PC-3 (cell line): ENCODE results near the gene SPNS3. TPM values are rescaled to one million over a fixed set of nuclear protein-coding genes. Genes with fewer than 3 reads are reported as not detected.

ENCODE experiments used
- ATAC-seq: fragments of 200-7000 bp; cut with Tn5 transposase; 2 replicates; pipeline ENCODE4 v1.9.1; 2020; ENCODE audit warnings: mild to moderate bottlenecking, moderate library complexity
- BruUV-seq: library from RNA; stranded (reverse); fragments of 400-500 nt; replicated peaks from 2 replicates; lab custom pipeline; 2021; lab: Mats Ljungman, UMichigan
- CTCF ChIA-PET: fragments of 300-600 bp; sonication (Branson Sonifier 250); formaldehyde crosslinking; loops from one replicate; lab custom pipeline; 2022; ENCODE audit warnings: antibody characterized with exemption; lab: Charles Lee
- POLR2A ChIA-PET: fragments of 300-600 bp; sonication (Branson Sonifier 250); formaldehyde crosslinking; loops from one replicate; lab custom pipeline; 2022; ENCODE audit warnings: antibody characterized with exemption; ENCODE audit not compliant: unreplicated experiment; lab: Charles Lee
- DNase-seq: peaks from one replicate; pipeline ENCODE4 v3.0.0-alpha.2; 2015
- H2AFZ ChIP-seq: fragments of 300-600 bp; sonication (generic); 2 replicates; pipeline ENCODE4 v1.6.0; 2016; ENCODE audit warnings: antibody characterized with exemption, low read length
- H3F3A ChIP-seq: fragments of 300-600 bp; sonication (generic); one replicate; pipeline ENCODE4 v1.6.0; 2017; ENCODE audit warnings: antibody characterized with exemption, low read length, control low read depth, mild to moderate bottlenecking; ENCODE audit not compliant: unreplicated experiment
- H3K27ac ChIP-seq: fragments of 300-600 bp; sonication (generic); 2 replicates; pipeline ENCODE4 v1.5.1; 2016; ENCODE audit warnings: mild to moderate bottlenecking, low read length
- H3K27me3 ChIP-seq: fragments of 300-600 bp; sonication (generic); 2 replicates; pipeline ENCODE4 v1.6.1; 2016; ENCODE audit warnings: low read length, mixed read lengths
- H3K36me3 ChIP-seq: fragments of 300-600 bp; sonication (generic); 2 replicates; pipeline ENCODE4 v1.6.1; 2016; ENCODE audit warnings: low read depth, mixed run types, low read length, mixed read lengths
- H3K4me1 ChIP-seq: fragments of 300-600 bp; sonication (generic); 2 replicates; pipeline ENCODE4 v1.5.1; 2016; ENCODE audit warnings: low read length; ENCODE audit not compliant: insufficient read depth
- H3K4me2 ChIP-seq: fragments of 300-600 bp; sonication (generic); 2 replicates; pipeline ENCODE4 v1.6.0; 2016; ENCODE audit warnings: low read length
- H3K4me3 ChIP-seq: fragments of 300-600 bp; sonication (generic); 2 replicates; pipeline ENCODE4 v1.5.1; 2016; ENCODE audit warnings: mild to moderate bottlenecking, low read length, mixed read lengths
- H3K79me2 ChIP-seq: fragments of 300-600 bp; sonication (generic); 2 replicates; pipeline ENCODE4 v1.6.1; 2017; ENCODE audit warnings: low read length, mixed read lengths
- H3K9ac ChIP-seq: fragments of 300-600 bp; sonication (generic); 2 replicates; pipeline ENCODE4 v1.6.0; 2016; ENCODE audit warnings: mild to moderate bottlenecking, low read length
- H3K9me2 ChIP-seq: fragments of 300-600 bp; sonication (generic); replicated peaks from 2 replicates; pipeline ENCODE4 v1.6.1; 2016; ENCODE audit warnings: mixed run types, low read length, mixed read lengths
- H3K9me3 ChIP-seq: fragments of 300-600 bp; sonication (generic); 2 replicates; pipeline ENCODE4 v1.6.1; 2016; ENCODE audit warnings: low read length, mixed read lengths
- H4K20me1 ChIP-seq: fragments of 300-600 bp; sonication (generic); 2 replicates; pipeline ENCODE4 v1.6.1; 2016; ENCODE audit warnings: low read length, mixed read lengths
- CTCF ChIP-seq: fragments of 300-600 bp; sonication (generic); conservative IDR thresholded peaks from 2 replicates; pipeline ENCODE4 v1.5.1; 2017; ENCODE audit warnings: antibody characterized with exemption, low read depth, mild to moderate bottlenecking, low read length
- EZH2 ChIP-seq: fragments of 300-600 bp; sonication (generic); IDR thresholded peaks from one replicate; pipeline ENCODE4 v1.6.1; 2017; ENCODE audit warnings: antibody characterized with exemption, mild to moderate bottlenecking, low read length; ENCODE audit not compliant: unreplicated experiment
- EZH2phosphoT487 ChIP-seq: fragments of 300-600 bp; sonication (generic); IDR thresholded peaks from 2 replicates; pipeline ENCODE4 v1.6.1; 2018; ENCODE audit warnings: mild to moderate bottlenecking, antibody characterized with exemption, low read length, borderline replicate concordance
- intact Hi-C: fragments of 100-400 bp; cut with micrococcal nuclease; formaldehyde crosslinking; loops from 2 replicates; pipeline ENCODE4 v1.9.0; 2023
- total RNA-seq: library from RNA; depleted of rRNA; stranded (reverse); fragments of >200 nt; gene quantifications from 2 replicates; pipeline ENCODE4 v1.2.3, GENCODE V29; 2014

SPNS3 gene
- total RNA-seq, 1 experiment from 2014 or later: 0.69 TPM

DNA sequence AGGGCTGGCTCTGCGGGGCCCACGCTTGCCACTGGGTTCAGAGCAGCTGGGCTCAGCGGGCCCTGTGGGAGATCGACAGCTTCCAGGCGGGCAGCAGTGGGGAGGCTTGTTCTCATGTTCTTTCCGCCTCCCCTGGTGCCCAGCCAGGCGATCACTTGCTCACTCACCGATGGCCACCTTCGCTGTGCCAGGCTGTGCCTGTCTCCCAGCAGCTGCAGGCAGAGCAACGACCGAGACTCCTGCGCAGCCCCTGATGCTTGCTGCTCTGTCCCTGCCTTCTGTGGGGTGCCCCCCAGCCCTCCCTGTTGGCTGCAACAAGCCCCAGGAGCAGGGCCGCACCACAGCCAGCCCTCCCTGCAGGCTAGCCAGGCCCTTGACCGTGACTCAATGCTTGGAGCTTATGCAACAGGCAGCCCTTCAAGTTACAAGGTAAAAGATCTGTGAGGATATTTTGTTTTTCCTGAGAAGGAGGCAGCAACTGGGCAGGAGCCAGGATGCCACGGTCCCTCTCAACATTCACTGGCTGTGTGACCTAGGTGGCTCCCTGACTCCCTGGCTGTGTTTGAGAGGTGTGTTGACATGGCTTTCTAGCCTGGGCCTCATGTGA is 55.4 kb downstream of the SPNS3 start:
- H3K4me1 ChIP-seq: peaks cover 8% of the 10 kb centered on the region
- no peak overlapping the region for H2AFZ ChIP-seq
- no TSS peak for BruUV-seq
- no peak overlapping the region for H3K27ac ChIP-seq
- H3K79me2 ChIP-seq: no peaks in the 10 kb centered on the region
- no peak overlapping the region for H3K9ac ChIP-seq
- no peaks in the 10 kb centered on the region for H3K9me2 ChIP-seq
- no peak overlapping the region for H3K4me3 ChIP-seq
- H3K9me3 ChIP-seq: no peaks in the 10 kb centered on the region
- CTCF ChIA-PET: no interaction called here
- no peak for DNase-seq
- POLR2A ChIA-PET: no interaction called here
- intact Hi-C loops: no loop called here
- H3K36me3 ChIP-seq: no peaks in the 10 kb centered on the region
- no peaks in the 10 kb centered on the region for H3K27me3 ChIP-seq
- no peak for ATAC-seq
- TF ChIP-seq EZH2phosphoT487 (no peak), EZH2 (no peak), CTCF (no peak)
- no peaks in the 10 kb centered on the region for H4K20me1 ChIP-seq
- no peak overlapping the region for H3K4me2 ChIP-seq
- H3F3A ChIP-seq: no peaks in the 10 kb centered on the region

DNA sequence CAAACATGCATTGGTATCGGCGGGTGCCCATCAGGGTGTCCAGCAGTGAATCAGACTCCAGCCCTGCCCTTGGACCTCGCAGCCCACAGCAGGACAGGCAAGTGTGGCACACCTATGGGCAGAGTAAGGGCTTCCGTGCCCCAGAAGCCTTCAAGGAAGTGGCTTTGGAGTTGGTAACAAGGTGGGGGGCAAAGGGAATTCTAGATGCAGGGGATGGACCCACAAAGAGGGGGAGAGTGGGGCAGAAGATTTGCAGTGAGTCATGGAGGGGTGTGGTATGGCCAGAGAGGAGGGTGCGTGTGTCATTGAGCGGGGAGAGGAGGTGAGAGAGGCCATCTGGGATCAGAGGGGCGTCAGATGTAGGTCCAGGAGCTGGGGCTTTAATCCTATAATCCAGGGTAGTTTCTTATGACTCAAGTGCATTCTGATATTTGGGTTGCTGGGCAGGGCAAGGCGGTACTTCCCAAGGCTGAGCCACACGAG is 56.4 kb downstream of the SPNS3 start:
- ChIA-PET CTCF (no interaction called here), POLR2A (no interaction called here)
- no peaks in the 10 kb centered on the region for H3K27me3 ChIP-seq
- no peak overlapping the region for H3K4me2 ChIP-seq
- H2AFZ ChIP-seq: no peak overlapping the region
- no peak overlapping the region for H3K27ac ChIP-seq
- no peaks in the 10 kb centered on the region for H3F3A ChIP-seq
- H3K79me2 ChIP-seq: no peaks in the 10 kb centered on the region
- ATAC-seq (no peak), DNase-seq (no peak)
- no peak overlapping the region for H3K4me3 ChIP-seq
- no TSS peak for BruUV-seq
- no peaks in the 10 kb centered on the region for H3K9me2 ChIP-seq
- H4K20me1 ChIP-seq: no peaks in the 10 kb centered on the region
- no peaks in the 10 kb centered on the region for H3K36me3 ChIP-seq
- TF ChIP-seq EZH2phosphoT487: no peak
- TF ChIP-seq CTCF: no peak
- TF ChIP-seq EZH2: no peak
- intact Hi-C loops: loop anchor here (10.0 kb wide), 1 partner anchor 65 kb away; no protein-coding TSS in a partner anchor
- H3K4me1 ChIP-seq: peaks cover 8% of the 10 kb centered on the region
- no peak overlapping the region for H3K9ac ChIP-seq
- H3K9me3 ChIP-seq: no peaks in the 10 kb centered on the region

GRCh38 chr17:4490637-4491061 is 56.9 kb downstream of the SPNS3 start:
- no peaks in the 10 kb centered on the region for H3K36me3 ChIP-seq
- TF ChIP-seq EZH2phosphoT487: no peak
- no peak for TF ChIP-seq CTCF
- TF ChIP-seq EZH2: no peak
- ATAC-seq: no peak
- CTCF ChIA-PET: no interaction called here
- BruUV-seq: no TSS peak
- H2AFZ ChIP-seq: no peak overlapping the region
- H3F3A ChIP-seq: no peaks in the 10 kb centered on the region
- H3K4me2 ChIP-seq: no peak overlapping the region
- no peak overlapping the region for H3K9ac ChIP-seq
- no peaks in the 10 kb centered on the region for H3K27me3 ChIP-seq
- H3K9me2 ChIP-seq: no peaks in the 10 kb centered on the region
- no peaks in the 10 kb centered on the region for H4K20me1 ChIP-seq
- H3K4me1 ChIP-seq: peaks cover 8% of the 10 kb centered on the region
- intact Hi-C loops: loop anchor here (10.0 kb wide), 1 partner anchor 66 kb away; no protein-coding TSS in a partner anchor
- no peak overlapping the region for H3K4me3 ChIP-seq
- no peaks in the 10 kb centered on the region for H3K79me2 ChIP-seq
- H3K27ac ChIP-seq: no peak overlapping the region
- DNase-seq: no peak
- POLR2A ChIA-PET: no interaction called here
- H3K9me3 ChIP-seq: no peaks in the 10 kb centered on the region
